Hematopoietic multipotent progenitor cell treated with erythropoietin and hydrocortisone succinate and interleukin-3 and kit ligand, for 15 days (in vitro differentiated cells): ENCODE results near the gene VASN.
"Not testable (repeated sequence)": the region's sequence is repeated elsewhere in the genome, so short reads cannot be mapped to it uniquely, and the experiment has no call there.

ENCODE experiments used
- DNase-seq: peaks from one replicate; pipeline ENCODE4 v3.0.0-alpha.2; 2015; ENCODE audit warnings: low spot score

Gene VASN

DNA sequence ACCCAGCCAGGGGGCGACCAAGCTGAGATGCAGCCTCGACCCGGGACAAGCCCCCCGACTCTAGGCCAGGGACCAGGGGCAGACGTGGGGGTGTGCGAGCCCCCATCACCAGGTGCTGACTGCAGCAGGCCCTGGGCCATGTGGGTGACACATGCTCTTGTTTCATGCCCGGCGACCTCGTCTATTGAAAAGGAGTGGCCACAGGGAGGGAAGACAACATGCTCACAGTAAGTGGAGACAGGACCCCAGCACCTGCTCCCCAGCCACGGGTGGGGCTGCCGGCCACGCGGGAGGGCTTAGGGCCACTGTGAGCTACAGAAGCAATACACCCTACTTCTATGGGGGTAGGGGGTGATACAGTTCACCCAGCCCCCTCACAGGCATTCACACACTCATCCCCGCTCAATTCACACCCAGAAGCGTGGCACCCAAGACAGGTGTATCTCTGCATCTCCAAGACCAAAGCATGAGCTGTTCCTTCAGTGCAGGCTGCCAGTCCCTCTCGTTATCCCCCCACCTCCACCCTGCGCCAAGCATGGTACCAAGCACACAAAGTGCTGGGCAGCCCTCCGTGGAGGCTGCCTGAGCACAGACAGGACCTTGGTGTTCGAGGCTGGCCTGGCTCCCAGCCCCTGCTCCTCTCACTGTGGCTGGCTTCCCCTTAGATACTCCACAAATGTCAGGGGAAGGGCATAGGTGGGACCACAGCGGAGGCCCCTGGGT, 13.6 kb downstream of the VASN start:
- no peak for DNase-seq

DNA sequence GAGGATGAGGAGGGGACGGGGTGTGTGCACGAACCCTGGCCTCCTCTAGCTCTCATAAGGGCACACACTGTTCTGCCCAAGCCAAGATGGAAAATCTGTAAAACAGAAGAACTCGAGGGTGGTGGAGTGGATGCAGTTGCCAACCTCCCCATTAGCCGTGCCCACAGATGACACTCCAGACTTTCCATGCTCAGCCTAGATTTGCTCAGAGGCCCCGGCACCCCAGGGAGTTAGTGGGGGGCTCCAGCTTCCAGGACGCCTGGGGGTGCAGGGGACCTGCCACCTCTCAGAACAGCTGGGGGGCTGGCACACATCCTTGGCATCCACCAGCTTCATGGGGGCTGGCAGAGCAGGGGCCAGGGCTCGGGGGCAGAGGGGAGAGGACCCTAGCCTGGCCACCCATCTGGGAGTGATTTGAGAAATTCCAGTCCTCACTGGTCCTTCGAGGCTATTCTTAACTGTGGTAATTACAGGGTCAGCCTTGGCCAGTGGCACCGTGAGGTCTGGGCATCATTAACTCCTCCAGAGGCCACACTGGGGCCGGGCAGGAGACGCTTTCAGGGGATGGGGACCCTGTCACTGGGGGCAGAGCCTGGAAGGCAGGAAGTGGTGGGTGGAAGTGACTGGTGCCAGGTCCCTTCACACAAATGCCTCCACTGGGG, 14.3 kb downstream of the VASN start:
- no peak for DNase-seq

DNA sequence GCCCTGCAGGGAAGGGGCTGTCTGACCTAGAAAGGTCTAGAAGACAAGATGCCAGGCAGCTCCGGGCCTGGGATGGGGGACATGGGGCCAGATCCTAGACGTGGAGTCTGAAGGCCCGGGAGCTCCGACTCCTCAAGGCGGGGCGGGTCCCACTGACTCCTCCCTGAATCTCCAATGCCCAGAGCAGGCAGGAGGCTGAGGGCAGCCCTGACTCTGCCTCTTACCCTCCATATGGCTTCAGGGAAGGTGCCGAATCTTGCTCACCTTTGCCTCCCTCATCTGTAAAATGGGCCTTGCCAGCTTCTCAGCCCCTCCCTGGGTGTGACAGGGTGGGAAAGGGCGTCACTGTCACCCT, 14.8 kb downstream of the VASN start:
- no peak for DNase-seq

DNA sequence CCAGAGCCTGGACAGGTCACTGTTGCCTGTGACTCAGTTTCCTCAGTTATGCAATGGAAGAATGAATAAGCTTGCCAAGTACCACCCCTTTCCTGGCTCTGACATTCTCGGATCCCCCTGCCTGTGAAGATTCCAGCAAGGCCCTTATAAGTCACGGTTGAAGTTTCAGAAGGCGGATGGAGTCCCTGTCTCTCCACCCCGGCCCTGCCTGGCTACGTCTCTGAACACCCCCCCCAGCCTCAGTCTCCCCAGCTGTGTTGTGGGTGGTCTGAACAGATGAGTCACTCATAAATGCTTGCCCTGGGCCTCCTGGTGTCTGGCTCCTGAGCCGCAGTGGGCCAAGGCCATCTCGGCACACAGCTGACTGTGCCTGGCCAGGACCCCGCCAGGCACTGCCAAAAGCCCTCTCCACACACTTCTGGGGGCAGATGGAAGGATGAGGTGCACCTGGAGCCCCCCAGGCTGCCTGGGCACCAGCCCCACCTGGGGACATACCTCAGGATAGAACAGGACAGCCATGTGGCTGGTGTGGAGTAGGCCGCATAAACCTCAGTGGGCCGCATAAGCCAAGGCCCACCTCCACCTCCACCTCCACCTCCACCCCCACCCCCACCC, 15.4 kb downstream of the VASN start:
- DNase-seq = no peak

DNA sequence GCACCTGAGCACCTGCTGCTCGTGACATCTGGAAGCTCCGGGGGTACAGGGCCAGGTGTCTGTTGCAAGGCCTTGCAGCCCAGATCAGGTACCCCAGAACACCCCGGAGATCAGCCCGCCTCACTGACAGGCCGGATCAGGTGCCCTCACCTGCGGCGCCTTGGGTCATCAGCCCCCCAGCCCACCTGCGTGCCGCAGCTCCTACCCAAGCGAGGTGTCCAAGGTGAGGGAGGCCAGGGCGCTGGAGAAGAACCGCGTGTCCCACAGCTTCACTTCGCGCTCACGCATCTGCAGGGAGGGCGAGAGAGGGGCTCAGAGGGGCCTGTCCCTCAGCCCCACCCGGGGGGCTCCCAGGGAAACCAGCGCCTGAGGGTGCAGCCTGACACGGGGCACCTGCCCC, 16.1 kb downstream of the VASN start:
- no peak for DNase-seq

DNA sequence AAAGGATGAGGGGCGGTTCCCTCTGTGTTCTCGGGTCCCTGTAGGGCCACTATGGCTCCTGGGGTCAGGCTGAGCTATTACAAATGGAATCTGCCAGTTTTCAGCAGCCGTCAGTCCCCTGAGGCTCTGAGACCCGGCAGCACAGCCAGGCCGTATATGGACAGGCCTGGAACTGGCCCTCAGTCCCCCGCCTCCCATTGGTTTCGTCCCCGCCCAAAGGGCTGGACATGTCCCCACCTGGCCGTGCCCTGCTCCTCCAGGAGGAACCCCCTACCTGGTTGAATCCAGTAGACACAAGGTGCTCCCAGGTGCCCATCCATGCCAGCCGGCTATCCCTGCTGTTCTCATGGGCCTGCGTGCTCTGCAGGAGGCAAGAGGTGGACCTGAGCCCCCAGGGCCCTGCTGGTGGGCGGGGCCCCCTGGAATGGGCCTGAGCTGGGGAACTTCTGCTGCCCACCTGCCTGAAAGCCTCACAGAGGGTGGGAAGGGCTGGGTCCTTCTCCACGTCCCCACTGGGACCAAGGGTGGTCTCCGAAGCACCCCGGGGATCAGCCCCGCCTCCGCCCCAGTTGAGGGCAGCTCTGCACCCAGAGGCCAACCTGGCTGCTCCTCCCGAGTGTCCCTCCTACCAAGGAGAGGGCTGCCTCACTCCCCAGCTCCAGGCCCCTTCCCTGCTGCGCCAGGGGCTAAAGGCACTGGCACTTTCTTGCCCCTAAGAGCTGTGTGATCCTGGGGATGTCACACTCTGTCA, 16.8 kb downstream of the VASN start:
- DNase-seq = no peak

DNA sequence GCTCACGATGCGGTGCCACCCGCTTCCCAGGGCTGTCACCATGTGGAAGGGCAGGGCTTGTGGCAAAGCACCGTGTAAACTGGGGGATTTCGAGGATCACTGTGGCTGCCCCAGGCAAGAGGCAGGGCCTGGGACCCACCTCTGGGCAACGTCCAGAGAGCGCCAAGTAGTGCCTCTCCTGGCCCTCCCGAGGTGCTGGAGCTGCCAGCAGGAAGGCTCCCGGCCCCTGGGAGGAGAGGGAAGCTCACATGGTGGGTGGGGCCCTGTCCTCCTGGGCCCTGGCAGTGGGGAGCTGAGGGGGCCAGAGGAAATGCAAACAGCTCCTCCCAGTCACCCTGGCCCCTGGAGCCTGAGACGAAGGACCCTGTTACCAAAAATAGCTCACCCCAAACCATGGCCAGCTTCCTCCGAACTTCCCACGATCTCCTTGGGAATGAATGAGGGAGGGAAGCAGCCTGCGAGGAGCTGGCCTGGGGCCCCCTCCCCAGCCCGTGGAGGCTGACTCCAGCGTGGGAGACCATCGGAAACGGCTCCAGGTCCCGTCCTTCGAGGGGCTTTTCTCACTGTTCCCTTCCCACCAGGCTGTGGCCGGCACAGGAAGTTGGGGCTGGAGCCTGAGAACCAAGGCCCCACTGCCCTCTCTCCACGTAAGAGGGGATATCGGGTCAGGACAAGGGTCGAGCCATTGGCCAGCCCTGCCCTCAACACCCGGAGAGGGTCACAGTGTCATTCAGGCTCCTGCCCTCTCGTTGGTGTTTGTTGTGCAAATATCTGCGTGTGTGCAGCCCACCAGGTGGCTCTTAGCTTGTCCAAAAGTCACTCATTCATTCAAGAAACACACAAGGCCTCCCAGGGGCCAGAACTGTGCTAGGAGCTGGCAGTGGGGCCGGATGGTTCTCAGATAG, 17.7 kb downstream of the VASN start:
- no peak for DNase-seq

DNA sequence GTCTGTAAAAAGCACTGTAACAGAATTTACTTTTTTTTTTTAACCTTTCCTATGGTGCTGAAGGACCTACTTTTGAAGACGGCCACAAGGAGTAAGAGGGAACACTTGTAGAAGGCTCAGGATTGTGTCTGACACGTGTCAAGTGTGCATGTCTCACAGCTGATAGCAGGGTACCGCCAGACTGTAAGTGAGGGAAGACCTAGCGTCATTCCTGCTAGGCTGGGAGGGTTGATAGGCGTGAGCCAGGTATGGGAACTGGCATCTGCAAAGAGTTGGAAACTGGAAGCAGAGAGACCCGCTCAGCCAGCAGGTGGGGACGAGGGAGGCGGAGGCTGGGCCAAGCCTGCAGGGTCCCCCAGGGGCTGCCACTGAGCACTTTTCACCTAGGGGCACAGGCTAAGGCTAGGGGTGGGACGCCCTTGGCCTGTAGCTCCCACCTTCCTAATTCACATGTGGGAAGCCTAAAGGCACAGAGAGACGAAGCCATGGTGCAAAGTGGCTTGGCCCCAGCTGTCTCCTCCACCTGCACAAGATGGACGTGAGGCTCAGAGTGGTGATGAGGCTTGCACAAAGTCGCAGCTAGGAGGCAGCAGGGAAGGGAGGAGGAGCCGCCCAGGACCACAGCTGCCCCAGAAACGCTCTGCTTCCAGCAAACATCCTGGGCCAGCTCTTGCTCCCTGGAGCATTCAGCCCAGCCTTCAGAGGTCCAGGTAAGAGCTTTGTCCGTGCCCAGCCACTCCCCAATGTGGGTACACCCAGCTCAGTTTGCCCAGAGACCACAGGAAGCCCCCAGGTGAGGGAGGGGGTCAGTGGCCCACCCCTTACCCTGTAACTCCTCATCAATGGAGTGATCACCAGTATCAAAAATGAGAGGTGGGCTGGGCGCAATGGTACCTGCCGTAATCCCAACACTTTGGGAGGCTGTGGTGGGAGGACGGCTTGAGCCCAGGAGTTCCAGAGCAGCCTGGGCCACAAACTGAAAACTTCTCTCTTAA, 18.9 kb downstream of the VASN start:
- DNase-seq = no peak

DNA sequence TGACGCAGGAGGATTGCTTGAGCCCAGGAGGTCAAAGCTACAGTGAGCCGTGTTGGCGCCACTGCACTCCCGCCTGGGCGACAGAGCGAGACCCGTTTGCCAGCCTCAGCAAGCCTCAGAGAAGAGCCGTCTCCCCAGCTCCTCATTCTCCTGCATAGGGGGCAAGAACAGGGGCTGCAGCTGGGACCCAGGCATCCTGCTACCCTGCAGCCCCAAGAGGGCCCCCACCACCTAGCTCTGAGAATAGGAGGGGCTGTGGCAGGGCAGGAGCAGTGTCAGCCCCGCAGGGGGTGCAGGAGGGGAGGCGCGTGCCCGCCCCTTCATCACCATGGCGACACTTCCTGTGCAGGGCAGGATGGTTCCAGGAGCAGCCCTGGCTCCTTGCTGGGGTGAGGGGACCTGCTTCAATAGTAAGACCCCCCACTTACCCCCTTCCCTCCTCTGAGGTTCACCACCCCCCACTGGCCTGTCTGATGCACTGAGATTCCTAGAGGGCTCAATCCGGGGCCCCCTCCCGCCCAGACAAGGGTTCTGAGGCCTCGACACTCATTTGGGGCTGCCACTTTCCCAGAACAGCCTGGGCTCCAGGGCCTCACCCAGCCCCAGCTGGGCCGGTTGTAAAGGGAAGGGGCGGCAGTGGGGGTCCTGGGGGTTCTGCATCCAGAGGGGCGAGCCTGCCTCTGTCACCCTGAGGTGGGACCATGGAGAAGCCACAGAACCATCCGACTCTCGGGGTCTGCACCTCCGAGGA, 20.2 kb downstream of the VASN start:
- DNase-seq = no peak

DNA sequence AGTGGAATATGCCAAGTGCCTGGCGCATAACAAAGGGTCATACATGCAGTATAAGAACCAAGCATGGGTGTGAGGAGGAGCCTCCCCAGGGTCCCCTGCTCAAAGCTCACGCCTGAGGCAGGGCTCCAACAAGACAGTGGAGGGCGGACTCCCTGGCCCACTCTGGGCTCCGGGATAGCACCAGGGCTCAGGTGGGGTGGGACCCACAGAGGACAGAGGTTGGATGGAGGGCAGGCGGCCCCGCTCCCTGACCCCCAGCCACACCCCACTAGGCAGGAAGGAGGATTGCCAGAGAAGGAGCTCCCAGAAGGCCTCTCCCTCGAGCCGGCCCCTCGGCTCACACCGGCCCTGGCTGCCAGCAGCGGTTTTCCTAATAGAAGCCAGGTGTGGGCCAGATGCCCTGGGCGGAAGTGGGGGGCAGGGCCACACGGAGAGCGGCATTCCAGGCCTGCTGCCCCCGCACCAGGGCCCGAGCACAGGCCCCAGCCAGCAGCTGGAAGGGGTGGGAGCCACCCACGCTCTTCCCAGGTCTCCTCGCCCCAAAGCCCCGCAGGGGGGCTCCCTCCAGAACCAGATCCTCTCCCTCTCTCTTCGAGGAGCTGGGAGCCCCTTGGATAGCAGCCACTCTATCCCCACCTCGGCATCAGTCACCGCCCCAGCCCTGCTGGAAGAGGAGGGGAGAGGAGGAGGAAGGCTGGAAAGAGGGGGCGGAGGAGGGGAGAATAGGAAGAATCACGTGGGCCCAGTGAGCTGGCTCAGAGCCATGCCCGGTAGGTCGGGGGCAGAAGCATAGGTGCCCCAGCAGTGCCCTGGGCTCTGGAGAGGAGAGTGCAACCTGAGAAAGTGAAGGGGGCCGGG, 21.0 kb downstream of the VASN start:
- no peak for DNase-seq

DNA sequence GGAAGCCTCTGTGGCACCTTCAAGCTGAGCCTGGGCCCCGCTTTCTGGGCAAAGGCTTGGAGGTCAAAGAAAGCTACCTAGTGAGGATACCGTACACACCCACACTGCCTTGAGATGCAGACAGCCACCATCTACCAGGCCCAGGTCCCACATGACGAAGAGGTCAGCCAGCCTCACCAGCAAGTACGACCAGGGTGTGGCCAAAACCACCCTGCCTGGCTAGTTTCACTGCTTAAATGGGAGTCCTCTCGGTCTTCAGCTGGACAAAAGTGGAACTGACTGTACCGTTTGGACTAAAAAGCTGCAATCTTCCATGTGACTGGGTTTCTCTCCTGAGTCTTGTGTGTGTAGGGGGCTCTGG, 21.6 kb downstream of the VASN start:
- no peak for DNase-seq

DNA sequence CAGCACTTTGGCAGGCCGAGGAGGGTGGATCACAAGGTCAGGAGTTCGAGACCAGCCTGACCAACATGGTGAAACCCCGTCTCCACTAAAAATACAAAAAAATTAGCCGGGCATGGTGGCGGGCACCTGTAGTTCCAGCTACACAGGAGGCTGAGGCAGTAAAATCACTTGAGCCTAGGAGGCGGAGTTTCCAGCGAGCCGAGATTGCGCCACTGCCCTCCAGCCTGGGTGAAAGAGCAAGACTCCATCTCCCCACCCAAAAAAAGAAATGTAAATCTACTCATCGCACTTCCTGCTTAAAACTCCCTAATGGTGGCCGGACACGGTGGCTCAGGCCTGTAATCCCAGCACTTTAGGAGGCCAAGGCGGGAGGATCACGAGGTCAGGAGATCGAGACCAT, 22.2 kb downstream of the VASN start:
- DNase-seq = not testable (repeated sequence)

DNA sequence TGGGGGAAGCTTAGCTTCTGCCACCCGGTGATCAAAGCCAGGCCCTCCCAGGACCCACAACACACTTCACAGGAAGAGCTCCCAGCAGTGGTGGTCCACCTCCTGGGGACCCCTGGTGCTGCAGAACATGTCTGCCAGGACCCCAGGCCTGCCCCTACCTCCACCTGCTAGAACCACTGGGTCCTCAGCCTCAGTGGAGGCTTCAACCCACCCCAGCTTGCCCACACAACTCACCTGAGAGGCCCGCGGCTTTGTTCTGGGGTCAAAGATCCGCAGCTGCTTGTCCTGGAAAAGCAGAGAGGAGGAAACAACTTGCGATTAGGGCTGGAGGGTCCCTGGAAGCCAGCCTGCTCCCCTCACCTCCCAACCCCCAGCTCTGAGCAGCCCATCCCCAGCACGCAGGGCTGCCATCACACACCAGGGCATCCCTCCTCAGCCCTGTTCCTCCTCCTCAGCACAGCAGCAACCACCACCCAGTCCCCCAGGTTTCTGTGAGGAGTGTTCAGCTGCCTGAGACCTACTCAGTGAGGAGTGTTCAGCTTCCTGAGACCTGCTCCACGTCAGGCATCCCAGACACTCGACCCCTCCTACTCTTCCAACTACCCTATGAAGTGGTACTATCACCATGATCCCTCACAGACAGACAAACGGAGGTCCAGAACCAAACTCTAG, 23.5 kb downstream of the VASN start:
- no peak for DNase-seq

DNA sequence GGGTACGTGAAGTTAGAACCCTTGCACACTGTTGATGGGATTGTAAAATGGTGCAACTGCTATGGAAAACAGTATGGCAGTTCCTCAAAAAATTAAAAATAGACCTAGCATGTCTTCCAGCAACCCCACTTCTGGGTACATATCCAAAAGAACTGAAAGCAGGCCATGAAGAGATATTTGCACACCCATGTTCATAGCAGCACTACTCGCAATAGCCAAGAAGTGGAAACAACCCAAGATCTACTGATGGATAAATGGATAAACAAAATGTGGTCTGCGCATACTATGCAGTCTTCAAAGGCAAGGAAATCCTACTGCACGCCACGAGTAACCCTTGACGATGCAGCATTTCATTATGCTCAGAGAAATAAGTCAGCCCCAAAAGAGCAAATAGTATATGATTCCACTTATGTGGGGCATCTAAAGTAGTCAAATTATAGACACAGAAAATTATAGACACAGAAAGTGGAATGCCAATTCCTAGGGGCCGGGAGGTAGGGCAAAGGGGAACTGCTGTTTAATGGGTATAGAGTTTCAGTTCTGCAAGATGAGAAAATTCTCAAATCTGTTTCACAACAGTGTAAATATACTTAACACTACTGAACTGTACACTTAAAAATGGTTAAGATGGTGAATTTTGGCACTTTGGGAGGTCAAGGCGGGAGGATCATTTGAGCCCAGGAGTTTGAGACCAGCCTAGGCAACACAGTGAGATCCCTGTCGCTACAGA, 27.5 kb downstream of the VASN start:
- DNase-seq = no peak

DNA sequence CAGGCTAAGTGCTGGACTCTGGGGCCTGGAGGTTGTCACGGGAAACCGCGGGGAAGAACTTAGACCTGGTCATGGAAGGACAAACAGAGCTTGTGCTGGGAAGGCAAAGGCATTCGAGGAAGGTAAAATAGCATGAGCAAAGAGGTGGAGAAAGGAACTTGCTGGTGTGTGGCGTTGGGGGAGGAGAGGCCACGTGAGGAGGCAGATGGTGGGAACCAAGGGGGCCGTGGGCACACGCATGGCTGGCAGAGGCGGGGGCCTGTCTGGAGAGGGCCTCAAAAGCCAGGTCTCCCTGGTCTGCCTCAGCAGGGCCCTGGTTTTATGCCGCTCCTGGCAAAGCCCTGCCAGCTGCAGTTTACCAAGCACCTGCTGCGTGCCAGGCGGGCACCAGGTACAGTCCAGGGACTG, 29.4 kb downstream of the VASN start:
- DNase-seq = no peak

DNA sequence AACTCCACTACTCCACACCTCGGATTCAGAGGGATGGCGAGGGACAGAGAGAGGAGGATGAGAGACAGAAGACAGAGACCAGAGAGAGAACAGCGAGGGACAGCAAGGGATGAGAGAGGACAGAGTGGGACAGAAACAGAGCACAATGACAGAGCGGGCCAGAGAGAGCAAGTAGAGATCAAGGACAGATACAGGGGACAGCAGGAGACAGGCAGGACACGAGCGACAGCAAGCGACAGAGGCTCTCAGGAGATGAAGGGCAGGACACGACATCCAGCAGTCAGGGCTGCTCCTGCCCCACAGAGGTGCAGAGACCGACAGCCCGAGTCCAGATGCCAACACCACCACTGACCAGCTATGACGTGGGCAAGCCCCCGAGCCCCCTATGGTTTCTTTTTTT, 29.9 kb downstream of the VASN start:
- DNase-seq = no peak

DNA sequence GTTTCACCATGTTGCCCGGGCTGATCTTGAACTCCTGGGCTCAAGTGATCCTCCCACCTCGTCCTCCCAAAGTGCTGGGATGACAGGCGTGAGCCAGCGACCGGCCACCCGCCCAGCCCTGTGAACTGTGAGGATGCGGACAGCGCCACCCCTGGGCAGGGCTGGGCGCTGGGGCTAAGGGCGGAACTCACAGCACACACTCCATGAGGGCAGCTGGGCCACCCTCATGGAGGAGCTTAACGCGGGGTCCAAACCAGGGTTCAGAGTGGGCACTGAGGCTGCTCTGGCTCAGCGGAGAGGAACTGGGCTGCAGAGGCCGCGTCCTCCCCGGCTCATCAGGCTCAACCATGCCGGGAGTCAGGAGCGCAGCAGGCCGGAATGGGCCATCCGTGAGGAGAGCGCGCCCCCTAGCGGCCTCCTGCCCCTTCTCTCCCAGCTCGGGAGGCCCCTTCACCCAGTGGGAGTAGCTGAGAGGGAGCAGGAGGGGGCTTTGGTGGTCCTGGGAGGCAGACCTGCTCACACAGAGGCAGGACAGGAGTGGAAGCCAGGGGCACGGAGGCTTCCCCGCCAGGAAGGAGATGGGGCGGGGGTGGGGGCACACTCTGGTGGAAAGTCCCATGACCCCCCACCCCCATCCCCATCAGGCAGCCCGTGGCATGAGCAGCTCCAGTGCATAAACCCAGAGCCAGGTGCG, 30.9 kb downstream of the VASN start:
- peak; percentile 77 for DNase-seq
